ENCODE data around the gene FBXO42. TPM values are rescaled to one million over a fixed set of nuclear protein-coding genes. Genes with fewer than 3 reads are reported as not detected.
A peak's percentile ranks its signal among the peaks of the same experiment; 100 is the strongest.

Gene FBXO42
- total and polyA plus RNA-seq, 4 donors, result 5.9 to 9.4 (median 6.5) TPM

DNA sequence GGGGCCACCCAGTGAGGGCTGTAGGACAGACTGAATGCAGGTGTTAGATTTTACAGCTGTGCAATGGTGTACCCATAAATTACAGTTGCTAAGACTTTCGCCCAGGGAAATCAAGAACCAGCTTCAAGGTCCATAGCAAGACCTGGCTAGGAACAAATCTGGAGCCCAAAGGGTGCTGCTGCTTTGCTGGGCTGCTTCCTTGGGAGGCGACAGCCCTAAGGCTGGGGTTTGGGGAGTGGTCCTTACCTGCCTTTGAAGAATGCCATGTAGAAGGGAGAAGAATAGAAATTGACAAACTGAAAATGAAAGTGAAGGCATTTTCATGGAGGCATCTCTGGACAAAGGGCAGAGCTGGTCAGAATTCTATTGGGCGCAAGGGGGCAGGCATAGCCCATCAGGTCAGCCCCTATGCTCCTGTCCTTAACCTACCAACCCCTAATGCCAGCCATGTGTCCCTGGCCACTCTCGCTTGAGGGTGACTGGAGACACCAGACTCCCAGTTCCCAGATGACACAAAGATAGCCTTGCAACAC, 132.2 kb downstream of the FBXO42 start:
- 77% methylated on average over 4 of the region's 4 CpGs for WGBS

More for the DNA sequence above, 132.2 kb downstream of the FBXO42 start:
- Histone ChIP-seq H3K9me3 (ENCODE audit: control insufficient read depth in 4 of 4, low read length in 3 of 4) (no peaks in the 10 kb centered on the region), H3K36me3 (ENCODE audit: control insufficient read depth in 4 of 4, insufficient read depth in 3 of 4, low read depth in 1 of 4, low read length in 3 of 4) (no peaks in the 10 kb centered on the region), H3K27me3 (ENCODE audit: control insufficient read depth in 4 of 4, insufficient read depth in 4 of 4, low read length in 3 of 4) (no peaks in the 10 kb centered on the region), H3K4me3 (ENCODE audit: low read depth in 1 of 3, low read length in 3 of 3) (no peak overlapping the region), H3K9ac (ENCODE audit: low read depth in 1 of 2, low read length in 2 of 2) (no peak overlapping the region), H3K27ac (ENCODE audit: low read depth in 1 of 2, low read length in 2 of 2) (no peak overlapping the region), H3K4me1 (ENCODE audit: control insufficient read depth in 4 of 4, insufficient read depth in 4 of 4, low read length in 3 of 4) (peaks cover 3 to 18% (median 10%) of the 10 kb centered on the region in 4 donors)
- no peak for DNase-seq (ENCODE audit: low spot score)
- no peak for TF ChIP-seq HNF4G (IDR thresholded peaks at IDR 0.05)
- TF ChIP-seq FOXA2 (IDR thresholded peaks at IDR 0.05), result no peak
- TF ChIP-seq NR2F2 (IDR thresholded peaks at IDR 0.05), result no peak
- TF ChIP-seq JUND (IDR thresholded peaks at IDR 0.05), result no peak
- TF ChIP-seq EGR1 (IDR thresholded peaks at IDR 0.05; ENCODE audit: low read depth in 2 of 2), result no peak
- TF ChIP-seq ZBTB33 (IDR thresholded peaks at IDR 0.05), result no peak
- TF ChIP-seq RAD21 (IDR thresholded peaks at IDR 0.05), result peak; percentile 32 to 35
- peak; percentile 8 to 16 for TF ChIP-seq HNF4A (conservative IDR thresholded peaks at IDR 0.05)
- TF ChIP-seq YY1 (IDR thresholded peaks at IDR 0.05), result peak; percentile 23
- TF ChIP-seq GABPA (IDR thresholded peaks at IDR 0.05 in 1 of 2, conservative IDR thresholded peaks at IDR 0.05 in 1 of 2), result no peak
- TF ChIP-seq, protein P1, sequence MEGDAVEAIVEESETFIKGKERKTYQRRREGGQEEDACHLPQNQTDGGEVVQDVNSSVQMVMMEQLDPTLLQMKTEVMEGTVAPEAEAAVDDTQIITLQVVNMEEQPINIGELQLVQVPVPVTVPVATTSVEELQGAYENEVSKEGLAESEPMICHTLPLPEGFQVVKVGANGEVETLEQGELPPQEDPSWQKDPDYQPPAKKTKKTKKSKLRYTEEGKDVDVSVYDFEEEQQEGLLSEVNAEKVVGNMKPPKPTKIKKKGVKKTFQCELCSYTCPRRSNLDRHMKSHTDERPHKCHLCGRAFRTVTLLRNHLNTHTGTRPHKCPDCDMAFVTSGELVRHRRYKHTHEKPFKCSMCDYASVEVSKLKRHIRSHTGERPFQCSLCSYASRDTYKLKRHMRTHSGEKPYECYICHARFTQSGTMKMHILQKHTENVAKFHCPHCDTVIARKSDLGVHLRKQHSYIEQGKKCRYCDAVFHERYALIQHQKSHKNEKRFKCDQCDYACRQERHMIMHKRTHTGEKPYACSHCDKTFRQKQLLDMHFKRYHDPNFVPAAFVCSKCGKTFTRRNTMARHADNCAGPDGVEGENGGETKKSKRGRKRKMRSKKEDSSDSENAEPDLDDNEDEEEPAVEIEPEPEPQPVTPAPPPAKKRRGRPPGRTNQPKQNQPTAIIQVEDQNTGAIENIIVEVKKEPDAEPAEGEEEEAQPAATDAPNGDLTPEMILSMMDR (IDR thresholded peaks at IDR 0.05; ENCODE audit: low read depth, low read length, missing input control), result peak; percentile 4
- no peak for TF ChIP-seq RXRA (IDR thresholded peaks at IDR 0.05)
- no peak for TF ChIP-seq TAF1 (conservative IDR thresholded peaks at IDR 0.05)
- TF ChIP-seq FOXA1 (IDR thresholded peaks at IDR 0.05), result no peak
- TF ChIP-seq REST (IDR thresholded peaks at IDR 0.05), result no peak
- no peak for TF ChIP-seq SP1 (IDR thresholded peaks at IDR 0.05)
- no peak for TF ChIP-seq MAX (IDR thresholded peaks at IDR 0.05)
- TF ChIP-seq, protein P2, sequence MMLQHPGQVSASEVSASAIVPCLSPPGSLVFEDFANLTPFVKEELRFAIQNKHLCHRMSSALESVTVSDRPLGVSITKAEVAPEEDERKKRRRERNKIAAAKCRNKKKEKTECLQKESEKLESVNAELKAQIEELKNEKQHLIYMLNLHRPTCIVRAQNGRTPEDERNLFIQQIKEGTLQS (IDR thresholded peaks at IDR 0.05), result no peak
